Stimulated activated CD4-positive, alpha-beta T cell treated with anti-CD3 and anti-CD28 coated beads, TNF-alpha, amount 100 ng/mL, for 24 hours (primary cell): ENCODE measurements around the gene SKOR2.
"Not testable (repeated sequence)": the region's sequence is repeated elsewhere in the genome, so short reads cannot be mapped to it uniquely, and the experiment has no call there.

Source experiments
- DNase-seq, 3 experiments: peaks; one replicate each; pipeline ENCODE4 v3.0.0-alpha.2; 2020; ENCODE audit warnings: low read depth in 3 of 3

Gene SKOR2

DNA sequence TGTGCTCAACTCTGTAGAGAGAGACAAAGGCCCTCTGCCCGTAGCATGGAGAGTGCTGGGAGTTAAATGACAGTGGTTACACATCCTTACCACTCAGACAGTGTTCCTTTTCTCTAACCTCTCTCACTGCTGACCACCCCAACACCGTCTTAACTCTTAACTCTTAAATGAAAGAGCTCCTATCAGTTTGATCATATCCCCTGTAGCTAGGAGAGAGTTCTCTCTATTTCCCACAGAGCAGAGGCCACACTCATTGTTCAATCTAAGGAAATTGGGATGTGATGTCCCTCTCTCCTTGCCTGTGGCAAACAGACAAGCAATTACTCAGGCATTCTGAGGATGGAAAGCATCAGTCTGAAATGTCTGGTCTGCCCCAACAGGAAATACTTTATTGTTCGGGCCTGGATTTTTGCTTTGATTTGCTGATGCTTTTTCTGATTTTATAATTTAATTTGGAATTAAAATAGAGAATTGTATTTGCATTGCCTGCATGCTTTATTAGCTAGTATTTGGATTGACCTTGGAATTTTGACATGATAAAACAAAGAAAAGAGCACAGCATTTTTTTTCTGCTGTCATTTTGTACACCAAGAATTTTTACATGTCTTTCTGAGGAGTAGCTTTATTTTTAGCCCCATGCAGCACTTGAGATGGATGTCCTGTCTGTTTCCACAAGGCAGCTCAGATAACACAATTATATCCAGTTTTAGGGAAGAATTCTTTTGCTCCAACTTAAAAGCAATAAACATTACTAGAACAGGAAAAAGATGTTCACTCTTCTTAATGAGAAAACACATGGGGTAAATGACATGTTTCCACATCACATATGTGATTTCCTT, 47.6 kb downstream of the SKOR2 start:
- DNase-seq: no peak

DNA sequence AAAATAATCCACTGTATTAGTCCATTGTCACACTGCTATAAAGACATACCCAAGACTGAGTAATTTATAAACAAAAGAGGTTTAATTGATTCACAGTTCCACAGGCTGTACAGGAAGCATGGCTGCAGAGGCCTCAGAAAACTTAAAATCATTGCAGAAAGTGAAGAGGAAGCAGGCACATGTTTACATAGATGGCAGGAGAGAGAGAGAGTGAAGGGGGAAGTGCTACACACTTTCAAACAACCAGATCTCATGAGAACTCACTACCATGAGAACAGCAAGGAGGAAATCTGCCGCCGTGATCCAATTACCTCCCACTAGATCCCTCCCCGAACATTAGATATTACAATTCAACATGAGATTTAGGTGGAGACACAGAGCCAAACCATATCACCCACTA, 55.5 kb downstream of the SKOR2 start:
- DNase-seq: not testable (repeated sequence)

DNA sequence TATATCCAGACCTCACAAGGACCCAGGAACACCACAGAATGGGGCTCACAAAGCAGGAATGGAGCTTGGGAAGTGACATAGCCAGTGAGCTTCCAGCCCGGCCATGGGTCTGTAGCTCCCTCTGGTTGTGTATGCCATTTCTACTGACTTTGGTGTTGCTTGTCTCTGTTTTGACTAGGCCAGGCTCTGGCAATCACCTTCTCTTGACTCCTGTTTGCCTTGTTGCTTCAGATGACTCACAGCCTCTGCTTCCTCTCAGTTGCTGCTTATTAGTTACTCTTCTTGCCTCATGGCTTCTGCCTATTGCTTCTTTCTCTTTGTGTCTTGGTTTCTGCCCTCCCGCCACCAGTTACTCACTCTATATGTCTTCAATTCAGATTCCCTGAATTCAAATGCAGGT, 59.5 kb downstream of the SKOR2 start:
- DNase-seq: no peak

GRCh38 chr18:47187721-47188120, 63.7 kb downstream of the SKOR2 start:
- DNase-seq: no peak

DNA sequence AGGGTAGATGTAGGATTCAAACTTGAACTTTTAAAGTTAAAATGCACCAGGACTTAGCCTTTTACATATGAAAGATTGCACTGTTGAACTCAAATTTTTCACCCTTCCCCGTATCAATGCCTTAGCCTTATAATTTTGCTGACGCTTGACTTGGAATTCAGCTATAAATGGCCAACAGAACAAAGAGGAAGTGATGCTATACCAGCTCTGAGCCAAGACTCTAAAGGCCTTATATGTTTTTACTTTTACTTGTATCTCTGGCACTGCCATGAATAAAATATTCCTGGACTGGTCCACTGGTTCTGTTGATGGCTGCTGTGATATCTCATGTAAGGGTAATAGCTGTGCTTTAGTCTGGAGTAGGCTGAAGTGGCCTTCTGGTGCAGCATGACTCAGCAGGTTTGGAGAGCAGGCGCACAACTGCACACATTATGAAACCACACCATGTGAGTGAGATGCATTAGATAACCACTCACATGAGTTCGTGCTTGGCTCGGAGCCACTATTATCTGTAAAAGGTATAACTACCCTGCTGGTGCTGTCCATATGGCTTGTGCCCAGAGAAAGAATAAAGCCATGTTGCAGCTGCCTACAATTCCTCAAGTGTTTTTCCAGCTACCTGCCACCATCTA, 66.9 kb downstream of the SKOR2 start:
- no peak for DNase-seq

- DNase-seq: not testable (repeated sequence)
Observed at GRCh38 chr18:47182156-47182555, 69.3 kb downstream of the SKOR2 start.

- no peak for DNase-seq
Observed at GRCh38 chr18:47180765-47181164, 70.7 kb downstream of the SKOR2 start.

- no peak for DNase-seq
Observed at GRCh38 chr18:47179520-47179919, 71.9 kb downstream of the SKOR2 start.

- DNase-seq: peak; percentile 69 to 89 (median 81)
Observed at GRCh38 chr18:47175898-47176575, 75.4 kb downstream of the SKOR2 start, which contains the start of gene IER3IP1. IER3IP1 (minus strand) TSS chr18:47176364; CDS start chr18:47176277, 87 bp downstream.

DNA sequence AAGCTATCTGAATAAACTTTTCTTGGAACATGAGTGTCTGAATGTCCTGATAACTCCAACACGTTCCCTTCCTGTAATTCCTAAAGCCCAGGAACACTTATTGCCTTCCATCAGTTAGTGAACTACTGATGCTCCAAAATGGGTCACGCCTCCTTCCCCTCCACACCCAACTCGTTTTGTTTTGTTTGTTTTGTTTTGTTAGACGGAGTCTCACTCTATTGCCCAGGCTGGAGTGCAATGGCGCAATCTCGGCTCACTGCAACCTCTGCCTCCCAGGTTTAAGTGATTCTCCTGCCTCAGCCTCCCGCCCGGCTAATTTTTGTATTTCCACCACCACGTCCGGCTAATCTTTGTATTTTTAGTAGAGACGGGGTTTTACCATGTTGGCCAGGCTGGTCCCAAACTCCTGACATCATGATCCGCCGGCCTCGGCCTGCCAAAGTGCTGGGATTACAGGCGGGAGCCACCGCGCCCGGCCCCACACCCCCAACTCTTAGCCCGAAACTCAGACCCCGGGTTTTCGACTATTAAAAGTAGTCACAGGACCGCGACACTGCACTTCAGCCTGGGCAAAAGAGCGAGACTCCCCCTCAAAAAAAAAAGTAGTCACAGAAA, 76.1 kb downstream of the SKOR2 start:
- no peak for DNase-seq

GRCh38 chr18:47174545-47175116, 76.8 kb downstream of the SKOR2 start:
- DNase-seq: no peak

DNA sequence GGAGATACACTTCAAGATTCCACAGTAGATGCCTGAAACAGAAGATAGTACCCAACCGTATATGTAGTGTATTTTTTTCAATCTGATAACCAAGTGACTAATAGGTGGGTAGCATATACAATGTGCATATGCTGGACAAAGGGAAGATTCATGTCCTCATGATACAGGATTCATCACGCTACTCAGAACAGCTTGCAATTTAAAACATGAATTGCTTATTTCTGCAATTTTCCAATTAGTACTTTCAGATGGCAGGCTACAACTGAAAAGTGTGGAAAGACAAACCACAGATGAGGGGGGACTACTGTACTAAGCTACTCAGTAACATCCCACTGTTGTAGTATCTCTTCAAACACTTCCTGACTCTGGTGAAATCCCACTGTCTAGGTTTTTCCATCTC, 79.0 kb downstream of the SKOR2 start:
- no peak for DNase-seq

DNA sequence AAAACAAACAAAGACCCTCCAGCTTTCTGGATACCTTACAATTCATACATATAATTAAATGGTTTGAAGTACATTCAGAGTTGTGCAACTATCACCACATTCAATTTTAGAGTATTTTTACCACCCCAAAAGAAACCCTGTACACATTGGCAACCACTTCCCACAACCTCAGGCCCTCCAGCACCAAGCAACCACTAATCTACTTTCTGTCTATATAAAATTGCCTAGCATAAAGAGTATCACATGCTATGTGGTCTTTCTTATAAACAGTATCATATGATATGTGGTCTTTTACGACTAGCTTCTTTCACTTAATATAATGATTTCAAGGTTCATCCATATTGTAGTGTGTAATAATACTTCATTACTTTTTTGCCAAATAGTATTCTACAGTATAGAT, 82.5 kb downstream of the SKOR2 start:
- no peak for DNase-seq

GRCh38 chr18:47168509-47168908, 83.0 kb downstream of the SKOR2 start:
- DNase-seq: no peak

DNA sequence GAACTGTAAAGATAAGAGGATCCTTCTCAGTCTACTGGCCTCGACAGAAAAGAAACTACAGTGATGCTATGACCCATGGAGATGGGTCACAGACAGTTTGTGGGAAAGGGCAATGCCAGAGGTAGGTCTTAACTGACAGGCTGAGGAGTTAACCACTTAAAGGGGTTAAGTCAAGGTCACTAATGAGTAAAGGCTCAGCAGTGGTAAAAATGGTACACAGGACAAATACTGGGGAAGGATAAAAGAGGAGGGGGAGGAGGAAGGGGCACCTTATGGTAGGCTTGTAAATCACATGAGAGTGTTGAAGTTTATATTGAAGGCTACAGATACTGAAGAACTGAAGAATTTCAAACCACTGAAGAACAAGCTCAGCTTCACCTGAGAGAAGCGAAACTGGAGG, 85.2 kb downstream of the SKOR2 start:
- no peak for DNase-seq

DNA sequence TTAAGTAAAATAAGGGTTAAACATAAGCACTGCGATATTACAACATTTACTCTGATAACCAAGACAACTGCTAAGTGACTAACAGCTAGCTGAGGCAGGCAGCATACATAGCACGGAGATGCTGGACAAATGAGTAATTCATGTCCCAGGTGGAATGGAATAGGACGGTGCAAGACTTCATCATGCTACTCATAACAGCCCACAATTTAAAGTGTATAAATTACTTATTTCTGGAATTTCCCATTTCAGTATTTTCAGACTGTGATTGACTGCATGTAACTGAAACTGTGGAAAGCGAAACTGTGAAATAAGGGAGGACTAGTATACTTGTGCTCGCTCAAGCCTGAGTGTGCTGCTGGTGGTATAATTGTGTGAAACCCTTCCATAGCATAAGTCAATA, 88.2 kb downstream of the SKOR2 start:
- no peak for DNase-seq

- no peak for DNase-seq
Observed at GRCh38 chr18:47160256-47160655, 91.2 kb downstream of the SKOR2 start.

DNA sequence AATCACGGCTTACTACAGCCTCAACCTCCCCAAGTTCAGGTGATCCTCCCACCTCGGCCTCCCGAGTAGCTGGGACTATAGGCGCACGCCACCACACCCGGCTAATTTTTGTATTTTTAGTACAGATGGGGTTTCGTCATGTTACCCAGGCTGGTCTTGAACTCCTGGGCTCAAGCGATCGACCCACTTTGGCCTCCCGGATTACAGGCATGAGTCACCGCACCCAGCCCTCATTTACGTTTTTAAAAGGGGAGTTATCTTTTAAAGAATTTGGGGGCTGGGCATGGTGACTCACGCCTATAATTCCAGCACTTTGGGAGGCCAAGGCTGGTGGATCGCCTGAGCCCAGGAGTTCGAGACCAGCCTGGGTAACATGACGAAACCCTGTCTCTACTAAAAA, 93.1 kb downstream of the SKOR2 start:
- not testable (repeated sequence) for DNase-seq
